ENCODE results near the gene RNASE11. TPM values are rescaled to one million over a fixed set of nuclear protein-coding genes. Genes with fewer than 3 reads are reported as not detected.

The RNASE11 gene
- not detected for total RNA-seq

- no peak within 1 kb of the TSS for H3K27ac ChIP-seq (replicated peaks in 1 of 4)
- no peaks in the 10 kb centered on the region for H3K9me3 ChIP-seq
- DNase-seq (ENCODE audit: extremely low spot score): no peak
- WGBS: 86% methylated on average over 6 of the region's 6 CpGs
- intact Hi-C loops (cut with DNase I): no loop called here
- TF ChIP-seq EP300 (IDR thresholded peaks at IDR 0.05) (no peak), CTCF (IDR thresholded peaks at IDR 0.05) (no peak), POLR2A (IDR thresholded peaks at IDR 0.05; ENCODE audit: low read depth) (no peak), POLR2AphosphoS5 (IDR thresholded peaks at IDR 0.05) (no peak)
- peaks cover 0 to 20% (median 0%) of the 10 kb centered on the region in 4 donors for H3K27me3 ChIP-seq
- H3K4me1 ChIP-seq: no peaks in the 10 kb centered on the region
- H3K36me3 ChIP-seq: no peaks in the 10 kb centered on the region
- H3K4me3 ChIP-seq: no peak within 1 kb of the TSS
Observed at GRCh38 chr14:20587489-20588154, at the start of gene RNASE11. Gene RNASE11, minus strand, starts transcription at chr14:20588001.

GRCh38 chr14:20632831-20633691 is 45.3 kb upstream of the RNASE11 start:
- intact Hi-C loops (cut with DNase I): no loop called here
- H3K27ac ChIP-seq (replicated peaks in 1 of 4): peak overlapping the region in 1 of 4 donors; percentile 52

GRCh38 chr14:20632448-20632830 is 44.6 kb upstream of the RNASE11 start:
- Histone ChIP-seq H3K27ac (replicated peaks in 1 of 4) (no peak overlapping the region), H3K4me3 (peak overlapping the region; percentile 21 to 49 (median 36))
- no peak for TF ChIP-seq CTCF (IDR thresholded peaks at IDR 0.05)
- TF ChIP-seq EP300 (IDR thresholded peaks at IDR 0.05): no peak
- TF ChIP-seq POLR2AphosphoS5 (IDR thresholded peaks at IDR 0.05): no peak
- TF ChIP-seq POLR2A (IDR thresholded peaks at IDR 0.05; ENCODE audit: low read depth): no peak

More at GRCh38 chr14:20632831-20633691, 45.3 kb upstream of the RNASE11 start:
- H3K9me3 ChIP-seq: no peaks in the 10 kb centered on the region
- no peak for TF ChIP-seq POLR2A (IDR thresholded peaks at IDR 0.05; ENCODE audit: low read depth)
- no peak for DNase-seq (ENCODE audit: extremely low spot score)
- WGBS: 3% methylated on average over 45 of the region's 45 CpGs
- peak overlapping the region; percentile 21 to 49 (median 36) for H3K4me3 ChIP-seq
- H3K27me3 ChIP-seq: peaks cover 0 to 79% (median 7%) of the 10 kb centered on the region in 4 donors
- H3K4me1 ChIP-seq: peaks cover 31 to 39% (median 35%) of the 10 kb centered on the region in 4 donors
- H3K36me3 ChIP-seq: no peaks in the 10 kb centered on the region

GRCh38 chr14:20631880-20632389 is 44.1 kb upstream of the RNASE11 start:
- peaks cover 31 to 50% (median 36%) of the 10 kb centered on the region in 4 donors for H3K4me1 ChIP-seq
- DNase-seq (ENCODE audit: extremely low spot score): no peak
- 4% methylated on average over 17 of the region's 18 CpGs for WGBS
- H3K36me3 ChIP-seq: no peaks in the 10 kb centered on the region
- no peaks in the 10 kb centered on the region for H3K9me3 ChIP-seq
- no peak overlapping the region for H3K27ac ChIP-seq (replicated peaks in 1 of 4)
- H3K27me3 ChIP-seq: peaks cover 0 to 79% (median 7%) of the 10 kb centered on the region in 4 donors
- TF ChIP-seq POLR2AphosphoS5 (IDR thresholded peaks at IDR 0.05) (no peak), POLR2A (IDR thresholded peaks at IDR 0.05; ENCODE audit: low read depth) (no peak), EP300 (IDR thresholded peaks at IDR 0.05) (no peak), CTCF (IDR thresholded peaks at IDR 0.05) (no peak)
- peak overlapping the region; percentile 21 to 49 (median 36) for H3K4me3 ChIP-seq
- intact Hi-C loops (cut with DNase I): no loop called here

More at GRCh38 chr14:20632448-20632830, 44.6 kb upstream of the RNASE11 start:
- Histone ChIP-seq H3K4me1 (peaks cover 31 to 45% (median 35%) of the 10 kb centered on the region in 4 donors), H3K36me3 (no peaks in the 10 kb centered on the region), H3K27me3 (peaks cover 0 to 79% (median 7%) of the 10 kb centered on the region in 4 donors), H3K9me3 (no peaks in the 10 kb centered on the region)
- no peak for DNase-seq (ENCODE audit: extremely low spot score)
- intact Hi-C loops (cut with DNase I): no loop called here
- 1% methylated on average over 18 of the region's 19 CpGs for WGBS
